Pancreas (tissue), 10 donors: ENCODE measurements around the gene UTP4. TPM values are rescaled to one million over a fixed set of nuclear protein-coding genes. Genes with fewer than 3 reads are reported as not detected.

Experiments
- ATAC-seq, 4 donors: fragments of 200-7000 bp; cut with Tn5 transposase; one replicate each; pipeline versions ENCODE4 v1.8.0 to v1.9.1; 2020; ENCODE audit warnings: mild to moderate bottlenecking in 4 of 4, moderate library complexity in 4 of 4
- DNase-seq, 6 donors: peaks; one replicate each; pipeline ENCODE4 v3.0.0-alpha.2; 2020
- FAIRE-seq: peaks from 2 replicates; lab custom pipeline; 2012; peaks lifted over from hg19 to GRCh38; lab: Jason Lieb, UNC
- H3K27ac ChIP-seq, 4 donors: fragments of 200-600 bp; sonication (generic); 1 replicate in 3 of 4; 2 replicates in 1 of 4; pipeline versions ENCODE4 v1.5.0 to v1.8.0; 2020
- H3K27me3 ChIP-seq, 4 donors: fragments of 200-600 bp; one replicate each; pipeline ENCODE4 v1.8.0; 2021
- H3K36me3 ChIP-seq, 3 donors: fragments of 200-600 bp; sonication (generic) in 1 of 3; one replicate each; pipeline versions ENCODE4 v1.5.0 to v1.8.0; 2020 to 2021
- H3K4me1 ChIP-seq, 3 donors: fragments of 200-600 bp; one replicate each; pipeline ENCODE4 v1.8.0; 2021
- H3K4me3 ChIP-seq, 4 donors: fragments of 200-600 bp; sonication (generic) in 2 of 4; one replicate each; pipeline versions ENCODE4 v1.5.0 to v1.8.0; 2020 to 2021
- H3K9me3 ChIP-seq, 4 donors: fragments of 200-600 bp; one replicate each; pipeline ENCODE4 v1.8.0; 2021
- CTCF ChIP-seq, 4 donors: fragments of 200-600 bp; sonication (generic) in 3 of 4; IDR thresholded peaks; one replicate each; pipeline versions ENCODE4 v1.5.0 to v1.8.0; 2021; ENCODE audit warnings: antibody characterized with exemption in 4 of 4
- WGBS, 2 donors: extraction: QIAGEN DNeasy Blood & Tissue Kit; methylation state at CpG; one replicate each; pipeline ENCODE4 v1.1.7; 2013; 5-methylcytosine and 5-hydroxymethylcytosine counted together
- intact Hi-C, 3 donors: fragments of 100-400 bp; cut with DNase I; formaldehyde crosslinking; loops; one replicate each; pipeline versions ENCODE4 v1.11.1 to v1.14.2; 2022
- polyA plus RNA-seq, 2 donors: library from polyadenylated mRNA; stranded (reverse); fragments of 200-250 nt; gene quantifications; one replicate each; pipeline ENCODE4 v1.2.3, GENCODE V29; 2013
- total RNA-seq, 6 donors: library from RNA; stranded (reverse); fragmentation: NEBNext Ultra II Directional in 4 of 6; extraction: Animal tissue kit (Norgen Biotek cat#: 25700) in 4 of 6; gene quantifications; one replicate each; pipeline versions ENCODE4 v1.2.1 to v1.2.4, GENCODE V29; 2021 to 2023
- donor health status: healthy with polysubstance abuse.
- donor health status: DM: no; HTN: no; CAD: no; lungs with moderate emphysema.
- donor health status: DM: no; HTN: no; CAD: no.
- donor health status: control.
- donor health status: control.
- donor health status: Bipolar disorder and iron deficiency.
- donor health status: DM: yes; HTN: yes; CAD: no.
- donor health status: DM: no; HTN: no; CAD: no.
- donor health status: DM: no; HTN: no; CAD: no.
- donor health status: DM: yes; HTN: yes; CAD: no.

UTP4 gene
- total and polyA plus RNA-seq, 8 donors, result 11.6 to 29.0 (median 21.8) TPM

- Histone ChIP-seq H3K4me1 (peaks cover 0 to 10% (median 9%) of the 10 kb centered on the region in 3 donors), H3K9me3 (no peaks in the 10 kb centered on the region), H3K36me3 (no peaks in the 10 kb centered on the region), H3K4me3 (peak overlapping the region; percentile 10 to 67 (median 32)), H3K27ac (no peak overlapping the region), H3K27me3 (no peaks in the 10 kb centered on the region)
- intact Hi-C loops, result no loop called here
- TF ChIP-seq CTCF (IDR thresholded peaks at IDR 0.05), result no peak
- ATAC-seq, result peak; percentile 16 to 37 (median 32)
- 2 to 7% methylated on average over 45 to 52 of the region's 52 CpGs for WGBS, 2 donors
- no peak for FAIRE-seq
- DNase-seq, result peak in 5 of 6 donors; percentile 38 to 82 (median 61)
Observed at GRCh38 chr16:69107316-69107962, 25.0 kb upstream of the UTP4 start.

- Histone ChIP-seq H3K36me3 (no peaks in the 10 kb centered on the region), H3K4me1 (peaks cover 0 to 10% (median 9%) of the 10 kb centered on the region in 3 donors), H3K27ac (no peak overlapping the region), H3K9me3 (no peaks in the 10 kb centered on the region), H3K27me3 (no peaks in the 10 kb centered on the region), H3K4me3 (peak overlapping the region in 1 of 4 donors; percentile 67)
- peak in 1 of 6 donors; percentile 41 for DNase-seq
- TF ChIP-seq CTCF (IDR thresholded peaks at IDR 0.05), result no peak
- no peak for ATAC-seq
- WGBS, 2 donors, result 77 to 85% methylated on average over 9 of the region's 9 CpGs
- no peak for FAIRE-seq
- intact Hi-C loops, result no loop called here
Observed at GRCh38 chr16:69108064-69108904, 24.2 kb upstream of the UTP4 start.

GRCh38 chr16:69108905-69109252 is 23.6 kb upstream of the UTP4 start:
- no peaks in the 10 kb centered on the region for H3K9me3 ChIP-seq
- H3K4me3 ChIP-seq, result no peak overlapping the region
- no peaks in the 10 kb centered on the region for H3K27me3 ChIP-seq
- no peak overlapping the region for H3K27ac ChIP-seq
- no peak for TF ChIP-seq CTCF (IDR thresholded peaks at IDR 0.05)
- DNase-seq (peak in 1 of 6 donors; percentile 12), ATAC-seq (no peak), FAIRE-seq (no peak)
- no peaks in the 10 kb centered on the region for H3K36me3 ChIP-seq
- peaks cover 0 to 10% (median 9%) of the 10 kb centered on the region in 3 donors for H3K4me1 ChIP-seq
- 90 to 94% methylated on average over 4 of the region's 4 CpGs for WGBS, 2 donors
- intact Hi-C loops, result no loop called here

- no peaks in the 10 kb centered on the region for H3K9me3 ChIP-seq
- ATAC-seq, result no peak
- no peak overlapping the region for H3K4me3 ChIP-seq
- no peaks in the 10 kb centered on the region for H3K27me3 ChIP-seq
- 91 to 95% methylated on average over 46 to 48 of the region's 48 CpGs for WGBS, 2 donors
- H3K4me1 ChIP-seq, result peaks cover 0 to 10% (median 9%) of the 10 kb centered on the region in 3 donors
- no peaks in the 10 kb centered on the region for H3K36me3 ChIP-seq
- intact Hi-C loops, result no loop called here
- DNase-seq, result peak in 1 of 6 donors; percentile 56
- no peak for FAIRE-seq
- H3K27ac ChIP-seq, result no peak overlapping the region
- no peak for TF ChIP-seq CTCF (IDR thresholded peaks at IDR 0.05)
Observed at GRCh38 chr16:69109486-69110270, 22.8 kb upstream of the UTP4 start.
